NCI-H82 treated with DMSO at 0.1 percent for 48 hours (cell line): ENCODE data around the gene LILRA1.
"Not testable (repeated sequence)": the region's sequence is repeated elsewhere in the genome, so short reads cannot be mapped to it uniquely, and the experiment has no call there.

ENCODE experiments used
- DNase-seq: peaks from one replicate; lab custom pipeline; 2025; ENCODE audit not compliant: unreplicated experiment; lab: John Stamatoyannopoulos, UW

The LILRA1 gene

GRCh38 chr19:54624234-54624633, 30.8 kb downstream of the LILRA1 start:
- DNase-seq, result not testable (repeated sequence)

GRCh38 chr19:54624934-54625730, 31.7 kb downstream of the LILRA1 start:
- DNase-seq, result not testable (repeated sequence)

- DNase-seq, result no peak
These were observed 33.3 kb downstream of the LILRA1 start for GRCh38 chr19:54626757-54627156.

- not testable (repeated sequence) for DNase-seq
These were observed 34.5 kb downstream of the LILRA1 start for GRCh38 chr19:54627912-54628311.

- not testable (repeated sequence) for DNase-seq
These were observed 36.8 kb downstream of the LILRA1 start, which contains the start of gene LILRB1 for GRCh38 chr19:54630262-54630661. LILRB1 (plus strand) TSS chr19:54630484; CDS start chr19:54631074, 590 bp downstream.

- DNase-seq, result no peak
These were observed 37.4 kb downstream of the LILRA1 start for GRCh38 chr19:54630782-54631181.

GRCh38 chr19:54631489-54632337, 38.3 kb downstream of the LILRA1 start:
- not testable (repeated sequence) for DNase-seq

- DNase-seq, result not testable (repeated sequence)
These were observed 39.1 kb downstream of the LILRA1 start for GRCh38 chr19:54632517-54632916.

GRCh38 chr19:54633401-54633800, 40.0 kb downstream of the LILRA1 start:
- no peak for DNase-seq

- not testable (repeated sequence) for DNase-seq
These were observed 42.6 kb downstream of the LILRA1 start for GRCh38 chr19:54636081-54636480.

GRCh38 chr19:54638683-54639082, 45.3 kb downstream of the LILRA1 start:
- no peak for DNase-seq

- DNase-seq, result not testable (repeated sequence)
These were observed 49.5 kb downstream of the LILRA1 start for GRCh38 chr19:54642953-54643352.

GRCh38 chr19:54643583-54643982, 50.2 kb downstream of the LILRA1 start:
- not testable (repeated sequence) for DNase-seq

- DNase-seq, result no peak
These were observed 50.6 kb downstream of the LILRA1 start for GRCh38 chr19:54644056-54644455.

- no peak for DNase-seq
These were observed 53.0 kb downstream of the LILRA1 start for GRCh38 chr19:54646331-54646841.

- DNase-seq, result no peak
These were observed 54.7 kb downstream of the LILRA1 start for GRCh38 chr19:54648129-54648528.

- DNase-seq, result no peak
These were observed 56.8 kb downstream of the LILRA1 start for GRCh38 chr19:54650108-54650655.
